Head of caudate nucleus (tissue), 42 donors: ENCODE data around the gene PLK1.
"Not testable (repeated sequence)": the region's sequence is repeated elsewhere in the genome, so short reads cannot be mapped to it uniquely, and the experiment has no call there.

Experiments used
- DNase-seq, 42 donors: peaks; one replicate each; pipeline versions ENCODE4 v3.0.0 to v3.0.0-alpha.2; 2020 to 2021; ENCODE audit warnings: mixed read lengths in 7 of 42
- intact Hi-C: fragments of 100-400 bp; cut with DNase I; formaldehyde crosslinking; loops from one replicate; pipeline ENCODE4 v1.15.0; 2022

The PLK1 gene

DNA sequence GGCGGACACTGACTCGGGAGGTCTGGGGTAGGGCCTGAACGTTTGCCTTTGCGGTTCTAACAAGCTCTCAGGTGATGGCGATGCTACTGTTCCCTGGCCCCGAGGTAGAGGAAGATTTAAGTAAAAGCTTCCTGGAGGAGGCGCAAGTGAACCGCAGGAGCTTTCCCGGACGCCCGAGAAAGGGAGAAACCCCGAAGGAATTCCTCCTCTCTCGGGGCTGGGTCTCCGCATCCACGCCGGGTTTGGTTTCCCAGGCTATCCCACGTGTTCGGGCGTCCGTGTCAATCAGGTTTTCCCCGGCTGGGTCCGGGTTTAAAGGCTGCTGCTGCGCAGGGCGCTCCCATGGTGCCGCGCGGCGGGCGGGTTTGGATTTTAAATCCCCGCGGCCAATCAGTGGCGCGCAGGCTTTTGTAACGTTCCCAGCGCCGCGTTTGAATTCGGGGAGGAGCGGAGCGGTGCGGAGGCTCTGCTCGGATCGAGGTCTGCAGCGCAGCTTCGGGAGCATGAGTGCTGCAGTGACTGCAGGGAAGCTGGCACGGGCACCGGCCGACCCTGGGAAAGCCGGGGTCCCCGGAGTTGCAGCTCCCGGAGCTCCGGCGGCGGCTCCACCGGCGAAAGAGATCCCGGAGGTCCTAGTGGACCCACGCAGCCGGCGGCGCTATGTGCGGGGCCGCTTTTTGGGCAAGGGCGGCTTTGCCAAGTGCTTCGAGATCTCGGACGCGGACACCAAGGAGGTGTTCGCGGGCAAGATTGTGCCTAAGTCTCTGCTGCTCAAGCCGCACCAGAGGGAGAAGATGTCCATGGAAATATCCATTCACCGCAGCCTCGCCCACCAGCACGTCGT is at the start of gene PLK1:
Gene PLK1, plus strand, starts transcription at position 460 of the 844 bp plus-strand sequence. Its CDS starts 44 bp downstream, at position 504.
- DNase-seq: peak; percentile 62 to 92 (median 83)
- intact Hi-C loops: no loop called here

GRCh38 chr16:23629516-23629915 is 49.2 kb upstream of the PLK1 start:
- intact Hi-C loops: no loop called here
- DNase-seq: peak in 8 of 42 donors; percentile 9 to 28 (median 18)

GRCh38 chr16:23631874-23632273 is 46.8 kb upstream of the PLK1 start:
- intact Hi-C loops: not testable (repeated sequence)

DNA sequence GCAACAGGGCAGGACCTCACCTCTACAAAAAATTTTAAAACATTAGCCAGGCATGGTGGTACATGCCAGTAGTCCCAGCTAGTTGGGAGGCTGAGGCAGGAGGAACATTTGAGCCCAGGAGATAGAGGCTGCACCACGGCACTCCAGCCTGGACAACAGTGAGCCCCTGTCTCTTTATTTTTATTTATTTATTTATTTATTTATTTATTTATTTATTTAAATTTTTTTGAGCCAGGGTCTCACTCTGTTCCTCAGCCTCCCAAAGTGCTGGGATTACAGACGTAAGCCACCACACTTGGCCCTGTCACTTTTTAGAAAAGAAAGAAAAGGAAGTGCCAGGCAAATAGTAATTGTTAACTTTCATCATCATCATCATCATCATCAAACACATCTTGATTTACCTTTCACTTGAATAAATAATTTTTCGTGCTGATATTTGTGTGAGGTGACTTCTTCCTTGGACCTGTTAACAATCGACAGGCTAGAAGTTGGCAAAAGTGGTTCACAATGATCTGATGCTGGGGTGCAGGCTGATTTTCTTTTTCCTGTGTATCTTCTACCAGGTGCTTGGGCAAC is 44.1 kb upstream of the PLK1 start:
- DNase-seq: no peak
- intact Hi-C loops: no loop called here

More at GRCh38 chr16:23631874-23632273, 46.8 kb upstream of the PLK1 start:
- DNase-seq: not testable (repeated sequence)

GRCh38 chr16:23635958-23636357 is 42.7 kb upstream of the PLK1 start:
- no peak for DNase-seq

GRCh38 chr16:23640615-23640930 is 38.1 kb upstream of the PLK1 start:
- intact Hi-C loops: loop anchor here (10.0 kb wide), 1 partner anchor 46 kb away; the partner anchor contains the start of gene NDUFAB1

More at GRCh38 chr16:23635958-23636357, 42.7 kb upstream of the PLK1 start:
- intact Hi-C loops: no loop called here

DNA sequence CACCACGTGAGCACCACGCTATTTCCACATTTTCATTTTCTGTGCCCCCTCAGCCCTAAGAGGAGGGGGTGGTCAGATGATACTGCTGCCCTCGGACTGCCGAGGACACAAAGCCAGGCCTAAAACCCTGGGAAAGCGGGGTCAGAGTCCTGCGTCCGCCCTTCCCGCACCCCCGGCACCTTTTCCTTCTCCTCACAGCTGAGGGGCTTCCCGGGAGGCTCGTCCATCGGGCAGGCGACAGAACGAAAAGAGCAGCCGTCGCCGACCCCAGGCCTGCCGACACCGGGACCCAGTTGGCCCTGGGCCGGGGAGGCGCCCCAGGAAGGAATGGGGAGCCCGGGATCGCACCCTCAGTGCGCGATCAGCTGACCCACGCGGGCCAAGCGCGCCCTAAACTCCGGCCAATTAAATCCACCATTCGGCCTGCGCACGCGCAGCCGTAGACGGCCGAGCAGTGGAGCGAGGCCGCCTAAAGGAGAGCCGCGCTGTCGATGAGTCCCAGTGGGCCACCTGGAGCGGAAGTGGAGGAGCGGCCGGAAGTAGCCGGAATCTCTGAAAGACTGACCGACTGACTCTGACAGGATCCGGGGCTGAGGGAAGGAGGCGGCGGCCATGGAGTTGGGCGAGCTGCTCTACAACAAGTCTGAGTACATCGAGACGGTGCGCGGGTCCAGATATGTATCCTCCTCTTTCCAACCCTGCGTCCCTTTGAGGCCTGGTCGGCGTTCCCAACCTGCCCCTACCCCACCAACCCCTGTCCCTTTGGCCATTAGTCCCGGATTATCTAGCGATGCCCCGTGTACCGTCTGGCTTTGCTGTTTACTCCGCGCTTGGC is 37.5 kb upstream of the PLK1 start, which contains the start of the genes DCTN5 and PALB2:
Gene DCTN5, plus strand, starts transcription at position 536 of the 835 bp plus-strand sequence. Its CDS starts 77 bp downstream, at position 613.
Gene PALB2, minus strand, starts transcription at position 380 of the 835 bp plus-strand sequence. Its CDS starts 153 bp downstream, at position 227.
- intact Hi-C loops: loop anchor here (10.0 kb wide), 1 partner anchor 46 kb away; the partner anchor contains the start of gene NDUFAB1
- peak; percentile 91 to 97 (median 94) for DNase-seq

More at GRCh38 chr16:23640615-23640930, 38.1 kb upstream of the PLK1 start:
- DNase-seq: no peak

- intact Hi-C loops: loop anchor here (10.0 kb wide), 1 partner anchor 48 kb away; the partner anchor contains the start of gene NDUFAB1
- no peak for DNase-seq
Measured at GRCh38 chr16:23642246-23642774, 36.4 kb upstream of the PLK1 start.

DNA sequence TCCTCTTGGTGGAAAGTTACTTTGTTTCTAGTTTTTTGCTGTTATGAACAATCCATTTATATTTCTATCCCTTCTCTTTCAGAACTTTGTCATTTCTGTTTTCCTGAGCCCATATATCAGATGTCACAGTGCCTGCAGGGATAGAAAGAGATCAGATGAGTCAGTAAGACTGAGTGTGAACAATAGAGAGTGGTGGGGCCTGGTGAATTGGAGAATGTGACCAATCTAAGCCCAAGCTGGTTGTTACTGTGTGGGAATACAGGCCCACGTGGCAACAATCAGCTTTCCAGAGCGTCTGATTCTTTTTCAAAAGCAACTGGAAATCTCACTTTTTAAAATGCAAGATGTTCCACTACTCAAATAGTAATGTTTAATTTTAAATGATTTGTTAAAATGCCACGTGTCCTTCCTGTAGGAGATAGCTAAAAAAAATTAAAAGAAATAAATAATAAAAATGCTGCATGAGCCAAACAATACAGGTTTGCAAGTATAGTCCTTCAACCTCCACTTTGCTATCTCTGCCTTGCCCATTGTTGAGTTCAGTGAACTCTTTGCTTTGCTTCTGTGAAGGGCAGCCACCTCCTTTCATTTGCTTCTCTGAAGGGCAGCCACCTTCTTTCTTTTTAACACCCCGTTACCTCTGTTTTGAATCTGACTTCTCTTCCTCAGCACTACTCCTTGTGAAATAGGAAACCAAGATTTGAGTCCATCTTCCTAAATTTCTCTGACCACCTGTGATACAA is 27.8 kb upstream of the PLK1 start:
- peak in 26 of 42 donors; percentile 16 to 76 (median 42) for DNase-seq
- intact Hi-C loops: no loop called here

DNA sequence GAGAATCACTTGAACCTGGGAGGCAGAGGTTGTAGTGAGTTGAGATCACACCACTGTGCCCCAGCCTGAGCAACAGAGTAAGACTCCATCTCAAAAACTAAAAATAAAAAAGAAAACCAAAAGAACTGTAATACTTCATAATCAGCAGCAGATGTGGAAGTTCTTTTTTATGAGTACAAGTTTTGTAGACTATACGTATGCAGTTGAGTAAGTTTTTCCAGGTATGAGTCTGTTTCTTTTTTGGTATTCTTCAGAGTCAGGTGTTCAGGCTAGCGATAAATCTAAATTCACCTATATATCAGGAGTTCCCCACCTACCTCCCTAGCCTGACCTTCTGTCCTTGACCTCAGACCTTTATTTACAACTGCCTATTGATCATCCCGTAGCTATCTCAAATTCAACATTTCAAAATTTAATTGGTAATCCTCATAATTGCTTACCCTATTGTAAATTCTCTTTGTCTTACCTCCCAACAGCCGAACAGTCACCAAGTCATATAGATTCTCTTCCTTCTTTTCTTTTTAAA is 26.7 kb upstream of the PLK1 start:
- intact Hi-C loops: no loop called here
- DNase-seq: no peak

DNA sequence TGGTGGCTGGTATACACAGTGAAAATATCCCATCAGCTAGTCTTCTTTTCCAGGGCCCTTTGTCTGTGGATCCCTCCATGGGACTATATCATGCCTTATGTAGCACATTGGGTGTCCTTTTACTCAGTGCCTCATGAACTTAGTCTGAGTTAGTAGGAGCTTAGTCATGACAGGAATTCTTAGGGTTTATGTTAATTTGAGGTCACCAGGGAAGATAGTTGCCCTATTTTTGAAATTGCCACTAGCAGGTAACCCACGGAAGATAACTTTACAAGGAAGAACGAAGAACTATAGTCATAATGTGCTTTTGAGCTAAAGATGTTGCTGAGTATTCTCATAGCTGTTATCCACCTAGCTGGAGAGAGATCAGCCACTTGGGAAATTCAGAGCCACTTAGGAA is 14.8 kb upstream of the PLK1 start:
- no peak for DNase-seq
- intact Hi-C loops: no loop called here

GRCh38 chr16:23666571-23667354 is 11.9 kb upstream of the PLK1 start:
- intact Hi-C loops: no loop called here
- DNase-seq: no peak

- intact Hi-C loops: no loop called here
- no peak for DNase-seq
Measured at GRCh38 chr16:23667355-23667659, 11.4 kb upstream of the PLK1 start.

- DNase-seq: no peak
- intact Hi-C loops: no loop called here
Measured at GRCh38 chr16:23668225-23668624, 10.5 kb upstream of the PLK1 start.

DNA sequence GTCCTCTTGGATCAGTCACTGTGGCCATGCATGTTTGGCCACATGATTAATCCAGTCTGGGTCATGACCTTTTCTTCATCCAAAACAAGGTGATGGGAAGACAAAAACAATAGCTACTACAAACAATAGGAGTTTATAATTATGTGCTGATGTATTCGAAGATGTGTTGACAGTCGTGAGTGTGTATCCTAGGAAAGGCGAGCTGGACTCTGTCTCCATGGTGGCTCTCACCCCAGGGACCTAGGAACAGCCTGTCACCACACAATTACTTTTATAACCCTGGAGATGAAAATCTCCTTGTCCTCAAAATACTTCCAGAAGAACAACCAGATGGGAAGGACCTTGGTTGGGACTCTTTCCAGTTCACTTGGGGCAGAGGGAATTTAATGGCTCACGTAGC is 9.8 kb upstream of the PLK1 start:
- DNase-seq: no peak
- intact Hi-C loops: no loop called here

GRCh38 chr16:23670137-23670776 is 8.4 kb upstream of the PLK1 start:
- intact Hi-C loops: no loop called here
- peak in 2 of 42 donors; percentile 11 to 23 for DNase-seq
